GM21529 (cell line): ENCODE results near the gene PLEKHA6.
"Not testable (repeated sequence)": the region's sequence is repeated elsewhere in the genome, so short reads cannot be mapped to it uniquely, and the experiment has no call there.

ENCODE experiments used
- ATAC-seq: cut with Tn5 transposase; IDR thresholded peaks from one replicate; pipeline ENCODE4 v1.9.1; 2021; ENCODE audit not compliant: unreplicated experiment

Gene PLEKHA6

DNA sequence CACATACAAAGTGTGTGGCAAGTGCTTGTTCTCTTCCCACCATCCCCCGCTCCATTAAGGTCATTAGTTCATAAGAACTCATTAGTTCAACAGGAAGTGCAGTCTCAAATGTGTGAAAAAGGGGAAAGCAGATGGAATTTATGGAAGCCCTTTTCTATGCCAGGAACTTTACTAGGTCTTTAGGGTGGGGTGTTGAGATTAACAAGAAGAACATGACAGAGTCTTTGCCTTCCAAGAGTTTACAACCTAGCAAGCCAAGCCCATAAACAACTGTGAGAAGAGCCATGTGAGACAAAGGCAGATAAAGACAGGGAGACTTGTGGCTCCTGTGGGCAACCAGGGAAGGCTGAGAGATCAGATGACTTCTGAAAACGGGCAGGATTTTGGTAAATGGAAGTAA lies 21.4 kb downstream of the PLEKHA6 start:
- no peak for ATAC-seq

DNA sequence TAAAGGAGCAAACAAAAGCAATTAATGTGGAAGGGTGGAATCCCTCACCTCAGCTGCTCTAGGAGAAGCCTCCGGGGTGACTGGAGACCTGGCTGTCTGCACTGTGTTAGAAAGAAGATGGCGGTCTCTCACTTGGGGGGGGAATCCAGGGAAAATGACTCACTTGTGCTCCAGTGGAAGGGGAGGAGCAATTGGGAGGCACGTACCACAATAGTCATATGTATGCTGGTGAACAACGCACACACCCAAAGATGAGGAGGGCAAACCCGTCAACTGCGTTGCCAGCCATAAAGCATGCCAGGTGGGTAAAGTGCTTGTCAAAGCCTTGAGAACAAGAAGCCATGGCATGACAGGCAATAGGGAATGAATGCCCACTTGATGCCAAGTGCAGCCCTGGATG lies 22.1 kb downstream of the PLEKHA6 start:
- no peak for ATAC-seq

DNA sequence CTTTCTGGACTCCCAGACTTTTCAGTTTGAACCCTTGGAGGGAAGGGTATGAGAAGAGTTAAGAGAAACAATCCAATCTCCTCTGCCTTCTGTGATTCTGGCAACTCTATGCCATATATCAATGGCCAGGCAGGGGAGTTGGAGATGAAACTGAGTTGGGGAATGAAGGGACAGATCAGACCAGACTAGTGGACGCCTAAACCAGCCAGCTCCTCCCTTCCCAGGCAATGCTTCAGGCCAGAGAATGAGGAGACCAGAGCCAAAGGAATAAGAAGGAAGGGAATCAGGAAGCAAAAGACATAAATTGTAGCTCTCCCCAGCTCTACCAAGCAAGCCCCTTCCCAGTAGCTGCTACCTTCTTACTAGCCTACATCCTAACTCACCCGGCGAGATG lies 22.7 kb downstream of the PLEKHA6 start:
- ATAC-seq = no peak

DNA sequence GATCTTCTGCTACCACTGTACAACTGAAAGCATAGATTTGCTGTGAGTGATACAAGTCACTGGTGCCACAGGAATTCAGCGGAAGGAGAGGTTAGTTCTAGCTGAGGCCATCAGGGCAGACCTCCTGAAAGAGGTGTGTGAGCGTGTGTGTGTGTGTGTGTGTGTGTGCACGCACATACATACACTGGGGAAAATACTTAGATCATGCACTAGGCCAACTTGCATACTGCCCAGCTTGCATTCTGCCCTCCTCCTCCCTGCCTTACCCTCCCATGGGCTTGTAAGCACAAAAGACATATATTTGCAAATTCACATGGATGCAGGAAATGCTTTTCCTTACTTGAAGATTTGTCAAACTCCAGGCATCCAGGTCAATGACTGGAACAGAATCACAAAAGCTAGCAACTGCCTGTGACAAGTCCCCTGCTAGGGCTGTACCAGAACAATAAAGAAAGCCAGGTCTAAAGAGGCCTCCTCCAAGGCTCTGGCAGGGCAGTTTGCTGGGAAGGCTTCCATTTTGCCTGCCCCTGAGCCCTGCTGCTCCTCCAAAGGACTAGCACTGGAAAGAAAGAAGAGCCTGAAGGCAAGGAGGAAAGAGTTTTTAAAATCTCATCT lies 23.2 kb downstream of the PLEKHA6 start:
- no peak for ATAC-seq

DNA sequence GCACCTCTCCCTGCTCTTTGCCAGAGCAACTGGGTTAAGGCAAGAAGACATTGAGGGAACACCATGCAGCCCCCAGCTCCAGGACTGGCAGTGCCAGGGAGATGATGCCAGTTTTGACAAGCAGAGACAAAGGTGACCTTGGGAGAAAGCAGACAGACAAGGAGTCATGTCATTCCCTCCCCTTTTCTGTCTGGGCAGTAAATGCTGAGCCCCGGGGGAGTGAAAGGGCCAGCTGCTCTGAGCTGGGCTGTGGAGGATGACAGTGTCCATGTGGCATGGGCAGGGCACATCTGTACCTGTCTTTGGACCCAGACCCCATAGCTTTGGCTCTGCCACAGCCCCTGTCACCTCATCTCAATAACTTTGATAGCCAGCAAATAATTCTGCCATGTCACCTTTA lies 24.2 kb downstream of the PLEKHA6 start:
- ATAC-seq = no peak

DNA sequence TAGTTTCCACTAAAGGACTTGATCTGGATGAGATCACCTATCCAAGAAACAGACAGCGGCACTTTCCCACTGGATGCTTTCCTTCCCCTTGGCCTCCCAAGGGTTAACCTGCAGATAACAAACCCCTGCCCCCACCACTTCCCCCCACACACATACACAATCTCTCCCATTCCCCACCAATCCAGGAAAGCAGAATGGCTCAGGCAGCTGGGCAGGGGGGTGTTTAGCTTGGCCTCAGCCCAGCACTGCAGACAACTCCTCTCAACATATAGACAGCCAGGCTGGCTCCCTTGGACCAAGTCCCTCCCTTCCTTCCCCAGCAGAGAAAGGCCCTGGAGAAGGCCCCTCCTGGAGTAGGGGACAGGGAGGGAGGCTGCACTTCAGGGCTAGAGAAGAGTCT lies 24.6 kb downstream of the PLEKHA6 start:
- ATAC-seq = no peak

DNA sequence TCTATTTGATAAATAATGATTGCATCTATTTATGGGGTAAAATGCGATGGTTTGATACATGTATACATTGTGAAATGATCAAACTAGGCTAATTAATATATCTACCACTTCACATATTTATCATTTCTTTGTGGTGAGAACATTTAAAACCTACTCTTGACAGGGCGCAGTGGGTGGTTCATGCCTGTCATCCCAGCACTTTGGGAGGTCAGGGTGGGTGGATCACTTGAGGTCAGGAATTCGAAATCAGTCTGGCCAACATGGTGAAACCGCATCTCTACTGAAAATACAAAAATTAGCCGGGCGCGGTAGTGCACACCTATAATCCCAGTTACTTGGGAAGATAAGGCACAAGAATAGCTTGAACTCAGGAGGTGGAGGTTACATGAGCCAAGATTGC lies 25.3 kb downstream of the PLEKHA6 start:
- ATAC-seq = no peak

DNA sequence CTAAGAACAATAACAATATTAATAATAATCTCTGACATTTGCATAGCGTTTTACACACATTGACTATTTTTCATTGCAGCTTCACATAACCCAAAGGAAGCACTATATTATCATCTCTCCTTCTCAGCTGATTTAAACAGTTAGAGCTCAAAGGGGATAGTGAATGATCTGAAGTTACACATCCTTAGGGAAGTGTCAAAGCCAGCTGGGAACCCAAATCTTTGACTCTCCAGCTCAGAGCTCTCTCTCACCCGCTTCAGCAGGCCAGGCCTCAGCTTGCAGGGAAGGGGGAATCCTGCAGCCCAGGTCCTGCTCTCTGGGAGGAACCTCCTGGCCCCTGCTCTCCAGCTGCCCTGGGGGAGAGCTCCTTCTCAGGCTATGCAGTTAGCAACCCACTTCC lies 26.3 kb downstream of the PLEKHA6 start:
- ATAC-seq = no peak

DNA sequence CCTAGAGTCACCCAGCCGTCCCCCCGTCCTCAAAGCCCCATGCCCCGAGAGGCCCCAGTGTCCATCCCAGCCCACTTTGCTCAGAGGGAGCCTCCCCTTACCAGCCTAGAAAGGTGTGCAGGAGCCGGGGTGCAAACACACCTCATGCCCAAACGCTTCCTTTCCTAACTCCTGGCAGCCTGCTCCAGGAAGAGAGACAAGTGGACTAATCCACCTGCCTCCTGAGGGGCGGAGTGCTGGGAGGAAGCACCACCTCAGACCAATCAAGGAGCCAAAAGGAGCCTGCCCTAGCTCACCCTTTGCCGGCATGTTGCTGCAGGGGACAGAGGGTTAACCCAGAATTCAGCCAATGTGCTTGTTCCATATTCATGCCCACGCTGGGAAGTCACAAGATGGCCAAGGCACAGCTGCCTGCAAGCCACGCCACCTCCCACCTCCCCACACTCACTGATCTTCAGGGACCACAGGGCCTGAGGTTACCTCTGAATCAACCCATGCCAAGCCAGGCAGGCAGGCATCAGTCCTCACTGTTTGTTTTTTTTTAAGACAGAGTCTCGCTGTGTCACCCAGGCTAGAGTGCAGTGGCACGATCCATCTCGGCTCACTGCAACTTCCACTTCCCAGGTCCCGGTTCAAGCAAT lies 27.8 kb downstream of the PLEKHA6 start:
- no peak for ATAC-seq

DNA sequence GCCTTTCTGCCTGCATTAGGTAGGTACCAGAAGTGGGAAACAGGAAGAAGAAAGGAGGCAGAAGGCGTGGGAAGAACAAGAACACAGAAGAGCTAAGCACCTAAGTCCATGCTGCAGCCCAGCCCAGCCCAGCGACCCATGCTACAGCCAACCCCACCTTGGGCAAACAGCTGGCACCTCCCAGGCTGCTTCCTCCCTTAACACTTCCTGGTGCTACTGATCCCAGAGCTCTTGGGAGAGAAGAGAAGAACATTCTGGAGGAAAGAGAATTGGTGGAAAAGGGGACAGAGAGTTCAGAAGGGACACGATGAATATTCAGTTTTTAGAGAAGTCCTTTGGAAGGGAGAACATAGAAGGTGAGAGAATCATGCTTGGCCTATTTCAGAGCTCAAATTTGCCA lies 28.5 kb downstream of the PLEKHA6 start:
- no peak for ATAC-seq

DNA sequence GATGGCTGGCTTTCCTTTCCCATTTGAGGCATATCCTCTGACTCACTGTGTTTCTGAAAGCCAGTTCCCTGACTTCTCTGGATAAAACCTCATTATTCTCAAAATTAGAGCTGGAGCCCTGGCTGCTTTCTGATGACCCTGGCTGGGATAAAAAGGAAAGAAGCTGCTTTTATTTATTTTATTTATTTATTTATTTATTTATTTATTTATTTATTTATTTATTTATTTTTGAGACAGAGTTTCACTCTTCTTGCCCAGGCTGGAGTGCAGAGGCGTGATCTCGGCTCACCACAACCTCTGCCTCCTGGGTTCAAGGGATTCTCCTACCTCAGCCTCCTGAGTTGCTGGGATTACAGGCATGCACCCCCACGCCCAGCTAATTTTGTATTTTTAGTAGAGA lies 31.9 kb downstream of the PLEKHA6 start:
- ATAC-seq = not testable (repeated sequence)

DNA sequence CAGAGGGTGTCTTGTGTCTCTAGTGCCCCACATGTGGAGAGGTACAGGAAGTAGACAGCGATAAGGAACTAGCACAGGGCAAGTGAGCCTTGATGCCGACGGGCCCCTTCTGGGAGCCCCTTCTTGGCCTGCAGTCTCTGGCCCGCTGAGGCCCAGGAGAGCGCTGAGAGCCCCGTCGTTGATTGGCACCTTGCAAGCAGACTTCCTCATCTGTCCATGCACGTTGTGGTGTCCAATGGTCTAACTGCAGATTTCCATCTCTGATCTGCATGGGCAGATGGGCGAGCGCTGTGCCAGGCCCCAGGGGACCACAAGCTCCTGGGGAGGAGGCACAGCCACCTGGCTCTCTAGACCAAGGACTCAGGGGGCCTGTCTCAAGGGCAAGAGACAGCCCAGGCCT lies 32.4 kb downstream of the PLEKHA6 start:
- ATAC-seq = no peak

DNA sequence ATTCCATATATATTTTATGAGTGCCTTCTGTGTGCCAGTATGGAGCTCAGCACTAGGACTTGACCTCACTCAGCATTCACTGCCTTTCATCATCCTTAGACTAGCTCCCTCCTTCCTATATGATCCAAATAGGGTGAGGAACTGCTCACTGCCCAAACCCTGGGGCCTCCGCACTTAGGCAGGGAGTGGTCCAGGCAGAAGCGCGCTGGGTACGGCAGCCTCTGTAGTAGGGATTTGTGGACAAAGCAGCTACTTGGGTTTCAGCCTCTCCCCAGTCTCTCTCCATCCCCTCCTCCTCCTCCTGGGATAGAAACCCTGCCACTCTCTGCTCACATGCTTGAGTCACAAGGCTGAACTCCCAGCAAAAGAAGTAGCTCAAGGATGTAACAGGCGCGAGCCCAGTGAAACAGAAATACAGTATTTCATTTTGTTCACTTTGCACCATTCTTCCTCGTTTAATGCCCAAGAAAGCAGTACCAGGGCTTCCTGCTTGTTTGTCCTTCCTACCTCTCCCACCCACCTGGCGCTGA lies 32.9 kb downstream of the PLEKHA6 start:
- no peak for ATAC-seq

DNA sequence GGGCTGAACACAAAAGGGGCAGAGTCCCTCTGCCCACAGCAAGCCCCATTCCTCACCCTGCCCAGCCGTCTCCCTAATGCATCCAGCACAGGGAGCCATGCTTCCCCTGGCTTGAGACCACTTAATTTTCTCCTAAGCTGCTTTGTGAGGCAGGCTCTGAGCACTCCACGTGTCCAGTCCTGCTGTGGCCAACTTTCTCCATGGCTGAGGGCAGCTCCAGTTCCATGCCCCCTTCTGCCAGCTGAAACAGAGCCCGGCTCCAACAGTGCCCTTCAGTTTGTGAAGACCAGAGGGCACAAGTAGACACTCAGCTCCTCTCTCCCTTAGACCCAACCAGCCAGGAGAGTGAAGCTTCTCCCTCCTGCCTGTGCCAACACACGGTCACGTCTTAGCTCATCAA lies 33.8 kb downstream of the PLEKHA6 start:
- ATAC-seq = no peak

DNA sequence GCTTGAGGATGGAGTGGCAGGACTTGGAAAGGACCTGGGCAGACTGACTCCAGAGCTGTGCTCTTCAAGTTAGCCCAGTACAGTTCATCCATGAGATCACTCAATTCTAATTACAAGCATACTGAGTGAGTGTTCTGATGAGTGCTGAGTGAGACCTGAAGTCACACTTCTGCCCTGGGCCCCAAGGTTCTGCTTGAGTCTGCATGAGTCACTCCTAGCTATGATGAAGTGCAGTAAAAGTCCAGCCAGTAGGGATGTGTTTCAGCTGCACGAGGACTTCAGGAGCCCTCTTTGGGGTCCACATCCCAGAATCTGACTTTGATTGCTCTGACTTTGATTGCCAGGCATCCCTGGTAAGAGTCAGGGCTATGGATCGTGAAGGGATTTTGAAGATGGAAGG lies 35.8 kb downstream of the PLEKHA6 start:
- no peak for ATAC-seq

DNA sequence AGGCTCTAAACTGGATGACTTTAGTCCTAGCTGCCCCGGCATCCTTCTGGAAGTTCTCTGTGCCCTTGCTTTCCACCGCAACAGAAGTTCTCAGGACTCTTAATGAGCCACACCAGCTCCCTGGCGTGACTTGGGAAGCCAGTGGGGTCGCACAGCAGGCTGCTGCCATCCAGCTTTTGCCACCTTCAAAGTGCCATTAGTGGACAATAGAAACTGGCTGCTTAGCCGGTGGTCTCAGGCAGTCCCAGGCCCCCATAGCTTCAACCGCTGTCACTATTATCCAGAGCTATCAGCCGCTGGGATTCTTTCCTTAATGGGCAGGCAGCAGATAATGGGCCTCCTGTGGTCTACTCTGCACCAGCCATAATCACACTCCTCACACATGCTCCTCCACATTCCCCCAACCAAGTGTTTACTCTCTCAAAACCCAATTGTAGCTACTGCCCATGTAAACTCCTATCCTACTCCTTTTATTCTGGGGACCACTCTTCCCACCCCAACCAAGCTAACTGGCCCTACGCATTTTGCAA lies 37.3 kb downstream of the PLEKHA6 start:
- ATAC-seq = no peak

DNA sequence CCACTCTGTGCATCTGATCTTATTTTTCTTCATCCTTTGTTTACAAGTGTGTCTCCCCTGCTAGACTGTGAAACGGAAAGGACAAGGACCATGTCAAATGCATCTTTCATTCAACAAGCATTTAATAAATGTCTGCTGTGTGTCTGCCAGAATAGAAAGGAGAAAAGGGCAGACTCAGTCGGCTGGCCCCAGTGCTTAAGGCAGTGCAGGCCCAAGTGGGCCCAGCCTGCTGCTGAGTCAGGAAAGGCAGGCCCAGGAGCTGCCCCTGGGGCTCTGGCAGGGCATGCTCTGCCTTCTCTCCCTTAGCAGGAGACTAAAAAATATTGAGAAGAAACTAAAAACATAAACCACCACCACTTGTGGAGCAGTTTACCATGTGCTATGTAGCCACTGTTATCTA lies 38.1 kb downstream of the PLEKHA6 start:
- ATAC-seq = no peak

DNA sequence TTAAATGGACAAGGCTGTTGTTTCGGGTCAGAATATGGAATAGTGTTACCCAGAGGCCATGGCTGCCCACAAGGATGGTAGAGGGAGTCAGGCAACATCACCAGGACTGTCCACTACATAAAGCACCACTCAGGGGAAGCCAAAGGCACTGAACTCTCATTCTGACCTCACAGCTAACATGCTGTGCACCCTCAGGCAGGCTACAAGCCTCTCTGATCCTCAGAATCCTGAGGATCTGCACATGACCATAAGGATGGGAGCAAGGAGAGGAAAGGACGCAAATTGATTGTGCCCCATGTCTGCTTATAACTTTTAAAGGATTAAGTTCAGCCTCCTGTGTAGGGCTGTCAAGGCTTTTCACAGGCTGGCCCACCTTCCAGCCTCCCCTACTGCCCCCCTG lies 38.7 kb downstream of the PLEKHA6 start:
- ATAC-seq = no peak

DNA sequence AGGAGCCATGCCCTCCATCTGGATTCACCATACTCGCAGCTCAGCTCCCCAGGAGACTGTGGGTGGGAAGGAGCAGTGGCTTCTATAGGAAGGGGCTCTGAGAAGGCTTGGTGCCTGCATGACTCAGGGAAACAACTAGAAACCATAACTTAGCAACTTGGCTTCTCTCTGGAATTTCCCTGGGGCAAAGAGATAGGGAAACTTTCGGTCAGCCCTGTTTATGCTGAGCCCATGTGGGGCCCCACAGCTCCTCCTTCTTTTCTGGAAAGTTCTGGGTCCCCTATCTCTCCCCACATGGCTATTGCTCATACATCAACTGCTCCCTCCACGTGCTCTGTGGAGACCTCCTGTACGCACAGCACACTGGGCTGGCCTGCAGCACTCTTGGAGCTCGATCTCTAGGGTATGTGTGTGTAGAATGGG lies 39.3 kb downstream of the PLEKHA6 start:
- ATAC-seq = no peak

DNA sequence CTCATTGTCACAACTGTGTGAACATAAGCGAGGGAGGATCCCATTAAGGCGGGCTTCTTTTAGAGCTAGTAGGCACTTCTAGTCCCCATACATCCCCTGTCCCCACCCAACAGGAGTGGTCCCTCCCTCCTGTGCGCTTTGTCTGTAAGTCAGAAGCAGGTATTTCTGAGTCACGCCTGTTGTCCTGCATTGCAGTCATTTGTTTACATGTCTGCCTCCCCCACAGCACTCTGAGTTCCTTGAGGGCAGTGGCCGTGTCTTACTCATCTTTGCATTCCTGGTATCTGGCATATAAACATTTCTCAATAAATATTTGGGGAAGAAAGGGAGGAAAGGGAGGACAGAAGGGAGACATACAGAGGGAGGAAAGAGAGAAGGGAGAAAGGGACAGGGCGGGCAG lies 40.3 kb downstream of the PLEKHA6 start:
- no peak for ATAC-seq

DNA sequence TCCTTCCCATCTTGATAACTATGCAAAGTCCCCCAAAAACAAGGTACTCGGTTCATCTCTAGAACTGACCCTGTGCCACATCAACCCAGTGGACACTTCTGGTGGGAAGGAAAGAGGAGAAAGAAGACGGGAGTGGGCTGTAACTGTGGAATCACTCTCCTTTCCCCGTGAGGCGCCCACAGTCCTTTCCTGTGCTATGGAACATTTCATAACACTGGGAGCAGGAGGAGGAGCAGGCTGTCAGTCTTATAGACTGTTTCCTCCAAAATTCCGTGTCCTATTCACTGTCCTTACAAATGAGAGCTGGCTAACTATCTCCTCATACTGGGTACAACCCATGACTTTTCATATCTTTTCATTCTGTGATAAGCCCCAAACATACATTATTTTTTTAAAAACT lies 40.7 kb downstream of the PLEKHA6 start:
- no peak for ATAC-seq

DNA sequence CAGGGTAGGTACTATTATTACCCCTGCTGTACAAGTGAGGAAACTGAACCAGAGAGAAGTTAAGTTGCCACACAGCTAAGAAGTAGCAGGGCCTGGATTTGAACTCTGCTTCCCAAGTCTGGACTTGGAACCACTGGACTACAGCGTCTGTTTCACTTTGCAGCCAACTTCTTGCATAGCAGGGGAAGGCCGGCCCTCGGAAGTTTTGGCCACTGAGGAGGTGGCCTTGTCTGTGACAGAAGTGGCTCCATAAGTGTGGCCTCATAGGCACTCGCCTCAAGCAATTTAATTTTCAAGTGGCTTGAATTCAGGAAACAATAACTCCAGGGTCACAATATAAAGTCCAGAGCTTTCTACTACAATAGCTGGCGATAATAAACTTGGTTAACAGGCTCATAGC lies 41.4 kb downstream of the PLEKHA6 start:
- ATAC-seq = no peak

DNA sequence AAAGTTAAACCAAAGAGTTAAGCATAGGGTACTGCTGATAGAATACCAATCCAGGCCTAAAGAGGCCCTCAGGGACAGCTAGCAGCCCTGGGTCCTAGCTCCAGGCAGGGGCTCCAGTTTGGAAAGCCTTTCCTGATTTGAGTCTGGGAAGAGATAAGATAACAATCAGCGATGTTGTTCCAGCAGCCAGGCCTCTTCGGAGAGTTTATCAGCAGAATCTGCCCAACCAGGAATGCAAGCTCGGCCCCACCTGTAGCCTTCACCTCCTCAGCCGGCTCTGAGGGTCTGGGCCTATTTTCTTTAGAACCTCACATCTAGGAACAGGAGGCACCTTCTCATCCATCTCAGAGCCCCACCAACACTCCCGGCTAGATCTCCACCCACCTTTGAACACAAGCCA lies 42.6 kb downstream of the PLEKHA6 start:
- ATAC-seq = no peak
